GM21360 (cell line): ENCODE data around the gene NUCKS1.

ENCODE experiments used
- ATAC-seq: cut with Tn5 transposase; IDR thresholded peaks from one replicate; pipeline ENCODE4 v1.9.1; 2021; ENCODE audit warnings: mild to moderate bottlenecking, moderate library complexity; ENCODE audit not compliant: unreplicated experiment

The NUCKS1 gene

DNA sequence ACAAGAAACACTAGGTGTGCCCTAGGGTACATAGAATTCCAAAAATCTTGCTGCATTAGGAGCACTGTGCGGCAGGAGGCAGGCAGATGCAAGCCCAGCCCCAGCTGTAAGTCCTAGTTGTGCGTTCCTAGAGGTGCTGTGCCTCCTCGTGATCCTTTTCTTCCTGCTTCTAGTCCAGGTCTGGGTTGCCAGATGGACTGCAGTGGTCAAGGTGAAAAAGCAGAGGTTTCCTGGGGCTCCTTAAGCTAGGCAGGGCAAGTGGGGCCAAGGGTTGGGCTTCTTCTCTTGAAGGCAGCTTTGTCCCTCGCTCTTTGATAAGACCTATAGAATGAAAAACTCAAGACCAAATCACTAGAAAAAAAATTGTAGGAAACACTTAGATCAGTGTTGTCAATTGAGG, 48.1 kb downstream of the NUCKS1 start:
- ATAC-seq: no peak

DNA sequence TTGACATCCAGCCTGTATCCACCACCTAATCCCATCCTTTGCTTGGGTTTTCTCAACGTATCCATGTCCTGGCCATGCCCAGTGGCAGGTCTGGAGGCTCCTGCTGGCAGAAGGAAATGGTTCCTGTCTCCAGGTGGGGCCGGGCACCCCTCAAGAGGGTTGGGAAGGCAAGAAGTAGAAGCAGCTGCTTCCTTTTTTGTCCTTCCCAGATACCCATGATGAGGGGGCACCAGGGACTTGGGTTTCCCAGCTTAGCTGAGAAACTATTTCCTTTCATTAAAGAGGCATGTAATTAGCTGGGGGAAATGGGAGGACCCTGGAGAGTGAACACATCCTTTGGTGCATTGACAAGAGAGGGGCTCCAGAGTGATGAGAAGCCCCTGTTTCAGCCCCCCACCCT, 48.6 kb downstream of the NUCKS1 start:
- no peak for ATAC-seq

DNA sequence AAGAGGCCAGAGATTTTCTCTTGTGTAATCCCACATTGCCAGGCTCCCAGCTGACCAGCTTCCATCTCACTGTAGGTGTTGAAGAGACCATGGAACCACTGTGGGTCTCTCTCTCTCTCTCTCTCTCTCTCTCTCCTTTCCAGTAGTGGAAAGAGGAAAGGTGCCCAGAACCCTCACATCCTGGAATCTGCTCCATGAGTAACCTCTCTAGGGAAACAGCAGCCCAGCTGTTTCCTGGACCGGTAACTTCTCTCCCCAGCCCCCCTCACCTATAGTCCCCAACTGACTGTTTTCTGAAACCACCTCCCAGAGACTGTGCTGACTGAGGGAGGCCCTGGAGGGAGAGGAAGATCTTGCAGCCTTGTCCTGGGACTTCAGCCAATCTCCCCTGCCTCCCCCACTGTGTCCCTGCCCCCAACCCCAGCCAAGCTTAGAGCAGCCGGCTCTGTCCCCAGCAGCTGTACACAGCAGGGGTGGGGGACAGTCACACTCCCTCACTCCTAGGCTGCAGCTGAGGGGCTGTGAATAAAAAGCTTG, 49.0 kb downstream of the NUCKS1 start:
- no peak for ATAC-seq

DNA sequence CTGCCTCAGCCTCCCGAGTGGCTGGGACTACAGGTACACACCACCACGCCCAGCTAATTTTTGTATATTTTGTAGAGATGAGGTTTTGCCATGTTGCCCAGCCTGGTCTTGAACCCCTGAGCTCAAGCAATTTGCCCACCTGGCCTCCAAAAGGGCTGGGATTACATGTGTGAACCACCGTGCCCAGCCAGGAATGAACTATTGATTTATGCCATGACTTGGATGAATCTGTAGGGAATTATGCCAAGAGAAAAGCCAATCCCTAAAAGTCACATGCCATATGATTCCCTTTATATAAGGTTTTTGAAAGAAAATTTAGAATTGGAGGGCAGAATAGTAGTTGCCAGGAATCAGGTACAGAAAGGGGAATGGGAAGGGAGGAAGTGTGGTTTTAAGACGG, 50.6 kb downstream of the NUCKS1 start:
- no peak for ATAC-seq

DNA sequence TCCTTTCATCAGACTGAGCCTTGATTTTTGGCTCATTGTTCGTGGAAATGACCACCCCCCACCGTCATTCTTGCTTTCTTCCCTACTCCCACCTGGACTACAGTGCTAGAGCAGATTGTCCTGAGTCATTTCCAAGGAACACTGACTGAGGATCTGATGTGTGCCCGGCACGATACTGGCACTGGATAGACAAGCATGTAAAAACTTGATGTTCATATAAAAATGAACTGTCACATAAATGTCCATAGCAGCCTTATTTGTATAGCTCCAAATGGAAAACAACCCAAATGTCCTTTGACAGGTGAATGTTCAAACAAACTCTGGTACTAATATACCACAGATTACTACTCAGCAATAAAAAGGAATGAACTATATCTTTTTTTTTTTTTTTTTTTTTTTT, 51.1 kb downstream of the NUCKS1 start:
- ATAC-seq: no peak

DNA sequence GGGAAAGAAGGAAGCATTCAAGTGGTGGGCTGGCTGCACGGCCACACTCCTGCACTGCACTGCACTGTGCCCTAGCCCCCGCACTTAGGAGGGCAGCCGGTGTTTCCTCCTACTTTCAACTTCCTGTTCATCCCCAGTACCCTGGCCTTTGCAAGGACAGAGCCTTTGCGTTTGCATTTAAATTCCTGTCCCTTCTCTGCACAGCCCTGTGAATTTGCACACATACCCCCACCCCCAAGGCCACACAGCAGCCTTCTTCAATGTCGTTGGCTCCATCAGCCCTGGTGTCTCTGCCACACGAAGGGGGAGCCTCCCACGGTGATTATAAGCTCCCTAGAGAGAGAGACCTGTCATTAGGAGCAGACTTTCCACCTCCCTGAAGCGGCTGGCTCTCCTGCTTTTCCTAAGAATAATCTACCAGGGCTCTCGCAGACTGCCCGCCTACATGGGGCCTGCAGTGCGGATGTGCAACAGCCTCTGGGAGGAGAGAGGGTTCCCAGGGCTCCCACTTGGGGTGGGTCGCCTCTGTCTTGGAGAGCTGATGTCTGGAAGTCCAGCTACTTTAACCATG, 56.5 kb downstream of the NUCKS1 start:
- ATAC-seq: no peak

DNA sequence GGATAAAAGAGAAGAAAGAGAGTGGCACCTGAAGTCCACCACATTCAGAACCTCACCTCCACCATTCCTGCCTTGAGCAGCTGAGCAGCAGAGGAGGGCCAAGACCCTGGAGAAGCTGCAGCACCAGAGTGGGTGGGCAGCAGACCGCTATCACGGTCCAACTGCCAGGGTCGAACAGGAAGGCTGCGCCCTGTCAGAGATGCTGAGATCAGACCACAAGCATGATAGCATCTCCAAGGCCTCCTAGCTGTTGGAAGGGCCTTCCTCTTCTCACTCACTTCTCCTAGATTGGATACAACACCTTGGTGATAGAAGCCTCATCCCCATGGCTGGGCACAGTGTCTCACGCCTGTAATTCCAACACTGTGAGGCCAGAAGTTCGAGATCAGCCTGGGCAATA, 57.6 kb downstream of the NUCKS1 start:
- no peak for ATAC-seq

DNA sequence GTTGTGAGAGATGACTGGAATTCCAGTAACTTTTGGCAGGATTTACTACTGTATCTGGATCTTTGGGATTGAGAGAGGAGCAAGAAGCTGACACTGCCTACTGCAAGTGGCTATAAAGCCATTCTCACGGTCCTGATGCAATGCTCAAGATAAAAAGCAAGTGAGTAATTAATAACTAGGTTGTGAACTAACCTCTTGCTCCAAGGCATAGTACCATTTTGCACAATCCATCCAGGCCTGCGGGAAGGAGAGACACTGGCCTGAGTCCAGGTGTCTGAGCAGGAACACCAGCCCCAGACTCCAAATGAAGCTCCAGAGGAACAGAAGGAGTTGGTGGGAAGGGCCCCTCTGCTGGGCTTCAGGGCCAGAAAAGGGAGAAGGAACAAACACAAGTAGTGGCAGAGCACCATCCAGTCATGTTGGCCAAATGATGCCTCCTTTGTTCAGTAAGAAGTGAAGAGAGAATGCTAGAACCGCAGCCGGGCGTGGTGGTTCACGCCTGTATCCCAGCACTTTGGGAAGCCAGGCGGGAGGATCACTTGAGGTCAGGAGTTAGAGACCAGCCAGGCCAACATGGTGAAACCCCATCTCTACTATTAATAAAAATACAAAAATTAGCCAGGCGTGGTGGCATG, 59.7 kb downstream of the NUCKS1 start:
- ATAC-seq: no peak

DNA sequence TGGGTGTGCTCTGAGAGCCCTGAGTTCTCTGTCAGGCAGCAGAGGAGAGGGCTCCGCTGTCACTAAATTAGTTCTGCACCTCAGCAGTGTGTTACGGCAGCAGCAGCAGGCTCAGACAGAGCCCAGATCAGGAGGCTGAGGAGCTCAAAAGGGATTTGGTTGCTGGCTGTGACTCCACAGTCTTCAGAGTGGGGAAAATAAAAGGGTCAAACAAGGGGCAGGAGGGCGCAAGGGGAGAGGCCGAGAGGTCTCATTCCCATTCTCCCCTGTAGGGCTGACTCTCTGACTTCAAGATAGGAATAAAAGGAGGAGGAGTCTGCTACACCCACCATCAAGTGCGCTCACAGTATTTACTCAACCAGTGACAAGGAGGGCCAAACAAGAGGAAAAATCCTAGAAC, 60.5 kb downstream of the NUCKS1 start:
- ATAC-seq: no peak

DNA sequence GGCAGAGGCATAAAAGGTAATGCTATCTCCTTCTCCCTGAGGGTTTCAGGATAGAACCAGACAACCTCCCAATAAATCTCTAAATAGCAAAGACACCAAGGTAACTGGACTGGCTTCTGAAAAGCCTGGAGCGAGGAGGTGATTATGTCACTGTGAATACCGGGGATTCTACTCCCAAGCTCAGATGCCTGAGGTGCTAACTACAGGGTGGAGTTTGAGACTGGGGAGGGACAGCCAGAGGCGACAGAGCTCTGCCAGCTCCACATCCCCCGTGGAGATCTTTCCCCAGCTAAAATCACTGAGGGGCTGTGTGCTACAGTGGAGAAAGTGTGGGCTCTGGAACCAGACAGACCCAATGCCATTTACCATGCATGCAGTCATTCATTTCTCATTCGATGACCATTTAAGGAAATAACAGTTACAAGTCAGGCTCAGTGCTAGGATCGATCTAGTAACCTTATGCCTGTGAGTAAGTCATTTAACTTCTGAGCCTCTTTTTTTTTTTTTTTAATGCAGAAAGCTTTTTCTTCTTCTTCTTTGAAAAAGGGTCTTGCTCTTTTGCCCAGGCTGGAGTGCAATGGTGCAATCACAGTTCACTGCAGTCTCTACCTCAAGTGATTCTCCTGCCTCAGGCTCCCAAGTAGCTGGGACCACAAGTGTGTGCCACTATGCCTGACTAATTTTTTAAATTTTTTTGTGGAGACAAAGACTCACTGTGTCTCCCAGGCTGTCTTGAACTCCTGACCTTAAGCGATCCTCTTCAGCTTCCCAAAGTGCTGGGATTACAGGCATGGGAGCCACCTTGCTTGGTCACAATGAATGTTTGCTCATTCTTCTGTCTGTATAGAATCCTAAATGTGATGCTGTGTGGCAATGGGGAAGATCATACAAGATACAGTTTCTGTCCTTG, 61.6 kb downstream of the NUCKS1 start:
- no peak for ATAC-seq

DNA sequence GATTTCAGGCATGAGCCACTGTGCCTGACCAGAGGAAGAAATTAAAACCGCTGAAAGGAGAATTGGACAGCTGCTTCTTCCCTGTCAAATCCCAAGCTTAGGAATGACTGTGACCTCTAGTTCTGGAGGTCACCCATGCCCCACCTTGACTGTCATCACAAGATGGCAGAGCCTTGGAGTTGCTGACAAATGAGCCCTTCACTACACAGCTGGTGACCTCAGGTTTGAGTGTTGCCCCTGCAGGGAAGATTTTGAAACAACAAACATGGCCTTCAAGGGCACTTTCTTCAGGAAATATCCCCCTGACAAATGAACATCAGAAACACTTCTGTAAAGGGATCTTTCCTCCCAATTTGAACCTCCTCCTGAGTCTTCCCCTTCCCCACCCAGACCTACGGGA, 62.7 kb downstream of the NUCKS1 start:
- ATAC-seq: no peak

DNA sequence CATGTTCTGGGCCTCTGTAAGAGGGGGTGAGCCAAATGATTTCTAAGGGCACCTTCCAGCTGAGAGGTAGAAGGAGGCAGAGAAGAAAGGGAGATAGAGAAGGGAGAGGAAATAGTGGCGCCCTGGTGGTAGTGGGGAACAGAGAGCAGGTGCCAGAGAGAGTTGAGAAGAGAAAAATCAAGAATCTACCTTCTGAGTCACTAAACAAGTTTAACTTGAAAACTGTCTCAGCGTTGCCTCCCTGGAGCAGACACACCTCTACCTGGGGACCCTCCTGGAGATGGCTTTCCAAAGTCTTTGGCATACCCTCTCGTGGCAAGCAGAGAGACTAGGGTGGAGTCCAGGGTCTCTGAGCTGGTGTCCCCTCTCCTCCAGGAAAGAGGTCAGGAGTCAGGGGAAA, 68.6 kb downstream of the NUCKS1 start:
- ATAC-seq: no peak

DNA sequence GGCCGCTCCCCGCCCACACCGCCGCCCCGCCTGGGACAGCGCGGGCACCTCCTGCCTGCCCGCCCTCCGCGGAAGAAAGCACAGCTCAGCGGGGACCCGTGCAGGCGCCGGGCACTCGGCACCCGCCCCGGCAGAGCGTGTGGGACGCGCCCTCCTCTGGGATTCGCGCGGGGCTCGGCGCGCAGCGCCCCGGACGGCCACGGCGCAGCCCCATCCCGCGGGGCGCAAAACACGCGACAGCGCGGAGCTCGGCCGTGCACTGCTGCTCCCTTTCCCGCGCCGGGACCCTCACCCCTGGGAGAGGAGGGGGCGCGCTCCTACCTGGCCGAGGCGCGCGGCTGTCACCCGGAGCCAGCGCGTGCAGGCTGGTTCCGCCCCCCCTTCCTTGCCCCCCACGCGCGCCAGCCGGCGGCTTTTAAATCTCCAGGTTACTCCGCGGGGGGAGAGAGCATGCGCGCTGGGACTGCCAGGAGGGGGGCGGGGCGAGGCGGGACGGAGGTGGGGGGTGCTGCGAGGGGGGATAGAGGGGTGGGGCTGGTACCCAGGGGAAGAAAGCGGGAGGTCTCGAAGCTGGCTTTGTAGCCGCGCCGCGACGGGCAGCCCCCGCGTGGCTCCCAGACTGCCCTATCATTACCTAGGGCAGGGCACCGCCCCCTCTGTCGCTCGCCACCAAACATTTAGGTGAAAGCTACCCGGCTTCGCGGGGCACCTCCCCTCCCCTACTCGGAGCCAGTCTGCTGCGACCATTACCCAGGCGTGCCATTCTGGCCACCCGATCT, 69.7 kb downstream of the NUCKS1 start, which contains the start of gene SLC45A3:
SLC45A3 (minus strand) TSS at position 437 of the 779 bp plus-strand sequence. CDS start 15,853 bp downstream, outside the sequence.
- ATAC-seq: no peak

DNA sequence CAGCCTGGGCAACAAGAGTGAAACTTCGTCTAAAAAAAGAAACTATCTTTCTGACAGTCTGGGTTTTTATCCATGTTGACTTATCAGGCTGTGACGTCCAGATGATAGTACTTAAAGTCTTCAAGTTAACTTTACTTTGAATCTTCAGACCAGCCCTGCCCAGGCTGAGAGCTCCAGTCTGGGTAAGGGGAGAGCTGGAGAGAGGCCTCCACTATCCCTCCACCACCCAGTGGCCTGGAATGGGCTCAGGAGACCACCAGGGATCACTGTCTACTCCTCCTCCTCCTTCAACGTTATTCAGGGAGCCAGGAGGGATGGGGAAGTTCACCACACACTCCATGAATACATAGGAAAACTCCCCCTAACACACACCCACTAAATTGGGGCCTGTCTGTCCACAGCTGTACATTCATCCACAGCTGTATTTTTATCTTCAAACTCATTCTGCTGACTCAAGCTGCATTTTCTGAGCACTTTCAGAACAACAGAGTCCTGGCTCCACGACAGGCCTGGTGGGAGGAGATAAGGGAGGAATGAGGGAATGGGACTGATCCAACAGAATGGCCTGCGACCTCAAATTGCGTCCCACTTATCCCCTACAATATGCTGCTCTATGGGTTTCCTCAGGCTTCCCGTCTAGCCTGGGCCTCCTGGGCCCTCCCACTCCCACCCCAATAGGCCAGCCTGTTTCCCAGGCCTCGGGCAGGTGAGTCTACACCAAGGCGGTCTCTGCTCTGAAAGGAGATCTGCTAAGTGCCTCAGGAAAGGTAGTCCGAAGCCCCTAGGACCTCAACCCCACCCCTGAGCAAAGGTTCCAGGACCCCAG, 71.5 kb downstream of the NUCKS1 start:
- no peak for ATAC-seq

DNA sequence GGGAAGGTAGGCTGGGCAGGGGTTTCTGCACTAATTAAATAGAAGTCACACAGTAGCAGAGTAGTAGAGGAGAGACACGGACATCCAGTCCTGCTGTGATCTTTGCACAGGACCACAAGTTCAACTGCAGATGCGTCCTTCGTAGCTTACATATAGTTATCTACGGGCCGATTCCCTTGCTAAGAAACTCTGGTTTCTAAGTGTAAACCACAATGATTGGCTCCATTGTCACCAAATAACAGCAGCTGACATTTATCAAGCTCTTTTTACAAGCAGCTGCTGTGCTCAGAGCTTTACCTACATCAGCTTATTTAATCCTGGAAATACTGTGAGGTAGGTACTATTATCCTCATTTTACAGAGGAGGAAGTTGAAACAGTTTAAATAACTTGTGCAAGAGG, 72.8 kb downstream of the NUCKS1 start:
- no peak for ATAC-seq

DNA sequence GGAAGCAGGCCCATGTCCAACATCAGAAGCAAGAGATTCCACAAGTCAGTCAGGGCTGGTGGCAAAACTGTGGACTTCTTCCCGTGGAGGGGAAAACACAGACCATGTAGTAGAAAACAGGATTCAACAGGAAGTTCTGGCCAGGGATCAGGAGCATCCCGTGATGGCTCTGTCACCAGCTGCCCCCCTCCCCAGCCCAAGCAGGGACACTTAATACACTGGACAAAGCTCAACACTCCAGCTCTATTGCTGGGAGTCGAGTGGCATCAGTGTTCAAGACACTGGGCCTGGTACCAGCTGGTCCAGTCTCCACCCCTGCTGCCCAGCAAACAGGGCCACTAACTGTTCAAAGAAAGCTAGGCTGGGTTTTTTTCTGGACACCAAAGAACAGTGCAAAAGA, 73.4 kb downstream of the NUCKS1 start:
- ATAC-seq: no peak

DNA sequence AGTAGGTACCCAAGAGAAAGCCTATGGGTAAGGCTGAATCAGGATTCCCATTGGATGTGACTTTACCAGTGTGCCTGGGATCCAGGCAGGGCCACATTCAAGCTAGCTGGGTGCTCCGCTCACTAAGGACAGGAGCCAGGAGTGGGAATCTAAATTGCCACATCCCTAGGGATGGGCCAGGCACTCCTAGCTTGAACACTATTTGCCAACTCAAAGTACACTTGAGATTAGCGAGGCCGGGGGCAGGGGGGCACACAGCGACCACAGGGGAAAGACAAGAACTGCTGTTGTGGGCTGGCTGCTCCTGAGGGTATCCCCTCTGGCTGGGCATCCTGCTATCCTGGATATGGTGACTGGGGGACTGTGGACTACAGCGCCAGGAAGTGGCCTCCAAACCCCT, 74.0 kb downstream of the NUCKS1 start:
- no peak for ATAC-seq

DNA sequence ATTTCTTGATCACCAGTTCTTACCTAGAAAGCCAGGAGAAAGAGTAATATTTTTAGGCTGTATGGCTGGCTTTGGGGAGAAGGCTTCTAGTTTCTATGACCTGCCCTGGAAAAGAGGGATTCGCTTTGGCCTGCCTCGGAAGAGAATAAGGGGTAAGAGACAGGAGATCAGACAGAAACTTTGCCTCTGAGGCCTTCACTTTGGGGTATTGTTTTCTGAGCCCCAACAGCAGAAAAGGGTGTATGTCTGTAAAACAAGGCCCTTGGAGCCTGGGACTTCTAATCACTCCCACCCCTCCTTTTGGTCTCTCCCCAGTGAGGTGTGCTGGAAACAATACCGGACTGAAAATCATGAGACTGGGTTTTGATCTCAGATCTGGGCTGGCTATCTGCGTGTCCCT, 74.7 kb downstream of the NUCKS1 start:
- ATAC-seq: no peak

DNA sequence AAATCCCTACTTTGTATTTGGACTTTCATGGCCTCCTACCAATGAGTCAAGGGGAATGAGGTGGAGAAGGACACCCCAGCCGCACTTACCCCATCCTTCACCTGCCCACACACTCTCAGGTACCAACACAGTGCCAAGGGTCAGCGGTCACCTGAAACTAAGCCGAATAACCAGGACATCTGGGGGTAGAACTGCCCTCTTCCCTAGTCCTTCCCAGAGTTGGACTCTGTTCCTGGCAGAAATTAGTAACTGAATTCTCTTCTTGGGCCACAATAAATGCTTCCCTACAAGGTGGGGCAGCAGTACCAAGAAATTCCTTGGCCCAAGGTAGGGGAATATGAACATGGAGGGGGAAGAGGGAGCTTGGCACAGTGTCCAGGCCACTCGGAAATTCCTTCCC, 77.0 kb downstream of the NUCKS1 start:
- no peak for ATAC-seq

DNA sequence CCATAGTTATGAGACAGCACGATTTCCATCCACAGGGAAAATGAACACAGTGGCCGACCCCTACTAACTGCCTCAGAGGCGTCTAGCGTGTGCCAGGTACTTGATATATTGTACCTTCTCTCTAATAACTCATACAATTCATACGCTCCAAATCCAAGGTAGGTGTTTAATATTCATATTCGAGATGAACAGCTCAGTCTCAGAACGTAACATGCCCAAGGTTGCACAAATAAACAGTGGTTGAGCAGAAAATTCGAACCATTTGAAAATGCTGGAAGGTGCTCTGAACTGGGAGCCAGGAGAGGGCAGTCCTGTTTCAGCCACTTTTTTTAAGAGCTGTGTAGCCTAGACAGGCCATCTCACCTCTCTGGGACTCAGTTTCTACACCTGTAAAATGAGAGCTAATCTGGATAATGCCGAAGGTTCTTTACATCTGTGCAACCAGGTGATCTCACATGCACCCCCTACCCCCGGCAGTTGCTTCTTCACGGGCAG, 77.5 kb downstream of the NUCKS1 start:
- ATAC-seq: no peak
